ENCODE measurements around the gene UBA1. TPM values are rescaled to one million over a fixed set of nuclear protein-coding genes. Genes with fewer than 3 reads are reported as not detected.

The UBA1 gene
- polyA plus RNA-seq, 3 donors from 2014 or later: 146 to 205 (median 167) TPM

GRCh38 chrX:47158781-47159180, 34.8 kb upstream of the UBA1 start:
- Mint-ChIP-seq H3K27me3 (ENCODE audit: low read depth in 3 of 3) (peaks cover 0 to 6% (median 6%) of the 10 kb centered on the region in 3 donors), H3K4me1 (peaks cover 1 to 14% of the 10 kb centered on the region in 2 donors), H3K4me3 (no peak overlapping the region), H3K27ac (no peak overlapping the region), H3K36me3 (peaks cover 0 to 3% (median 0%) of the 10 kb centered on the region in 3 donors), H3K9me3 (no peaks in the 10 kb centered on the region)
- no peak for DNase-seq

- no peak overlapping the region for H3K27ac Mint-ChIP-seq
- no peak overlapping the region for H3K4me3 Mint-ChIP-seq
- no peaks in the 10 kb centered on the region for H3K9me3 Mint-ChIP-seq
- H3K36me3 Mint-ChIP-seq: peaks cover 0 to 3% (median 0%) of the 10 kb centered on the region in 3 donors
- peaks cover 2 to 6% (median 6%) of the 10 kb centered on the region in 3 donors for H3K27me3 Mint-ChIP-seq (ENCODE audit: low read depth in 3 of 3)
- peaks cover 1 to 14% of the 10 kb centered on the region in 2 donors for H3K4me1 Mint-ChIP-seq
- DNase-seq: no peak
Observed at GRCh38 chrX:47160781-47161180, 32.8 kb upstream of the UBA1 start.

- Mint-ChIP-seq H3K27ac (no peak overlapping the region), H3K4me1 (peaks cover 0 to 1% of the 10 kb centered on the region in 2 donors), H3K27me3 (ENCODE audit: low read depth in 3 of 3) (peaks cover 0 to 2% (median 2%) of the 10 kb centered on the region in 3 donors), H3K9me3 (no peaks in the 10 kb centered on the region), H3K36me3 (peaks cover 0 to 3% (median 0%) of the 10 kb centered on the region in 3 donors), H3K4me3 (no peak overlapping the region)
- DNase-seq: no peak
Observed at GRCh38 chrX:47162927-47163583, 30.6 kb upstream of the UBA1 start.

- no peak for DNase-seq
- peaks cover 0 to 1% (median 0%) of the 10 kb centered on the region in 3 donors for H3K36me3 Mint-ChIP-seq
- no peak overlapping the region for H3K4me3 Mint-ChIP-seq
- no peaks in the 10 kb centered on the region for H3K9me3 Mint-ChIP-seq
- peaks cover 2 to 3% (median 2%) of the 10 kb centered on the region in 3 donors for H3K27me3 Mint-ChIP-seq (ENCODE audit: low read depth in 3 of 3)
- peak overlapping the region in 1 of 6 donors; percentile 50 for H3K27ac Mint-ChIP-seq
- H3K4me1 Mint-ChIP-seq: peaks cover 0 to 1% of the 10 kb centered on the region in 2 donors
Observed at GRCh38 chrX:47164420-47164819, 29.2 kb upstream of the UBA1 start.

- peaks cover 1 to 3% (median 2%) of the 10 kb centered on the region in 3 donors for H3K27me3 Mint-ChIP-seq (ENCODE audit: low read depth in 3 of 3)
- no peak for DNase-seq
- no peaks in the 10 kb centered on the region for H3K36me3 Mint-ChIP-seq
- H3K4me3 Mint-ChIP-seq: no peak overlapping the region
- no peak overlapping the region for H3K27ac Mint-ChIP-seq
- H3K4me1 Mint-ChIP-seq: peaks cover 0 to 1% of the 10 kb centered on the region in 2 donors
- no peaks in the 10 kb centered on the region for H3K9me3 Mint-ChIP-seq
Observed at GRCh38 chrX:47166126-47166525, 27.5 kb upstream of the UBA1 start.

GRCh38 chrX:47168495-47169073, 25.0 kb upstream of the UBA1 start:
- Mint-ChIP-seq H3K36me3 (no peaks in the 10 kb centered on the region), H3K27ac (peak overlapping the region in 2 of 6 donors; percentile 23 to 45), H3K4me3 (no peak overlapping the region), H3K4me1 (no peaks in the 10 kb centered on the region), H3K27me3 (ENCODE audit: low read depth in 3 of 3) (peaks cover 1 to 3% (median 2%) of the 10 kb centered on the region in 3 donors), H3K9me3 (no peaks in the 10 kb centered on the region)
- DNase-seq: no peak

GRCh38 chrX:47169273-47169672, 24.4 kb upstream of the UBA1 start:
- peaks cover 3 to 7% (median 6%) of the 10 kb centered on the region in 3 donors for H3K27me3 Mint-ChIP-seq (ENCODE audit: low read depth in 3 of 3)
- H3K27ac Mint-ChIP-seq: no peak overlapping the region
- DNase-seq: no peak
- H3K36me3 Mint-ChIP-seq: no peaks in the 10 kb centered on the region
- H3K4me1 Mint-ChIP-seq: no peaks in the 10 kb centered on the region
- H3K9me3 Mint-ChIP-seq: no peaks in the 10 kb centered on the region
- no peak overlapping the region for H3K4me3 Mint-ChIP-seq

GRCh38 chrX:47169726-47170515, 23.7 kb upstream of the UBA1 start:
- H3K4me1 Mint-ChIP-seq: no peaks in the 10 kb centered on the region
- no peaks in the 10 kb centered on the region for H3K36me3 Mint-ChIP-seq
- no peaks in the 10 kb centered on the region for H3K9me3 Mint-ChIP-seq
- H3K27me3 Mint-ChIP-seq (ENCODE audit: low read depth in 3 of 3): peaks cover 3 to 6% (median 5%) of the 10 kb centered on the region in 3 donors
- no peak overlapping the region for H3K27ac Mint-ChIP-seq
- no peak for DNase-seq
- no peak overlapping the region for H3K4me3 Mint-ChIP-seq

- Mint-ChIP-seq H3K27me3 (ENCODE audit: low read depth in 3 of 3) (peaks cover 3 to 6% (median 5%) of the 10 kb centered on the region in 3 donors), H3K4me3 (no peak overlapping the region), H3K36me3 (no peaks in the 10 kb centered on the region), H3K27ac (no peak overlapping the region), H3K4me1 (no peaks in the 10 kb centered on the region), H3K9me3 (no peaks in the 10 kb centered on the region)
- DNase-seq: no peak
Observed at GRCh38 chrX:47170861-47171692, 22.6 kb upstream of the UBA1 start.

- H3K36me3 Mint-ChIP-seq: peaks cover 0 to 4% (median 0%) of the 10 kb centered on the region in 3 donors
- H3K27ac Mint-ChIP-seq: no peak overlapping the region
- H3K27me3 Mint-ChIP-seq (ENCODE audit: low read depth in 3 of 3): peaks cover 3 to 6% (median 5%) of the 10 kb centered on the region in 3 donors
- H3K9me3 Mint-ChIP-seq: no peaks in the 10 kb centered on the region
- H3K4me3 Mint-ChIP-seq: no peak overlapping the region
- H3K4me1 Mint-ChIP-seq: no peaks in the 10 kb centered on the region
- DNase-seq: no peak
Observed at GRCh38 chrX:47171996-47172395, 21.6 kb upstream of the UBA1 start.

- no peak for DNase-seq
- Mint-ChIP-seq H3K4me1 (no peaks in the 10 kb centered on the region), H3K36me3 (peaks cover 0 to 4% (median 0%) of the 10 kb centered on the region in 3 donors), H3K4me3 (no peak overlapping the region), H3K27ac (no peak overlapping the region), H3K27me3 (ENCODE audit: low read depth in 3 of 3) (peaks cover 3 to 6% (median 5%) of the 10 kb centered on the region in 3 donors), H3K9me3 (no peaks in the 10 kb centered on the region)
Observed at GRCh38 chrX:47172549-47172948, 21.1 kb upstream of the UBA1 start.

GRCh38 chrX:47172971-47173792, 20.4 kb upstream of the UBA1 start:
- Mint-ChIP-seq H3K9me3 (no peaks in the 10 kb centered on the region), H3K36me3 (peaks cover 0 to 7% (median 0%) of the 10 kb centered on the region in 3 donors), H3K4me1 (no peaks in the 10 kb centered on the region), H3K27ac (no peak overlapping the region), H3K4me3 (no peak overlapping the region), H3K27me3 (ENCODE audit: low read depth in 3 of 3) (peaks cover 3 to 6% (median 5%) of the 10 kb centered on the region in 3 donors)
- no peak for DNase-seq

- Mint-ChIP-seq H3K4me3 (no peak overlapping the region), H3K9me3 (no peaks in the 10 kb centered on the region), H3K4me1 (no peaks in the 10 kb centered on the region), H3K27me3 (ENCODE audit: low read depth in 3 of 3) (peaks cover 3 to 9% (median 3%) of the 10 kb centered on the region in 3 donors), H3K36me3 (peaks cover 0 to 8% (median 0%) of the 10 kb centered on the region in 3 donors), H3K27ac (no peak overlapping the region)
- no peak for DNase-seq
Observed at GRCh38 chrX:47174376-47174775, 19.3 kb upstream of the UBA1 start.
